Natural killer cell (primary cell): ENCODE data around the gene E2F4. TPM values are rescaled to one million over a fixed set of nuclear protein-coding genes. Genes with fewer than 3 reads are reported as not detected.
A peak's percentile ranks its signal among the peaks of the same experiment; 100 is the strongest.

Experiments used
- ATAC-seq, 3 donors: fragments of 150-1000 bp in 2 of 3; fragments of 200-7000 bp in 1 of 3; cut with Tn5 transposase; 1 replicate in 1 of 3; 2 replicates in 2 of 3; pipeline ENCODE4 v1.10.0; 2021; ENCODE audit warnings: mild to moderate bottlenecking in 2 of 3, moderate library complexity in 2 of 3
- DNase-seq, 2 donors: peaks; one replicate each; pipeline versions ENCODE4 v3.0.0 to v3.0.0-alpha.2; 2013 to 2021; ENCODE audit warnings: mixed read lengths in 1 of 2
- H3K27ac ChIP-seq: one replicate; pipeline ENCODE4 v1.5.1; 2013; ENCODE audit warnings: mild to moderate bottlenecking, low read length
- H3K27me3 ChIP-seq: one replicate; pipeline ENCODE4 v1.6.1; 2013; ENCODE audit warnings: low read length; ENCODE audit not compliant: control insufficient read depth, insufficient read depth
- H3K36me3 ChIP-seq: one replicate; pipeline ENCODE4 v1.6.1; 2013; ENCODE audit warnings: low read length; ENCODE audit not compliant: control insufficient read depth, insufficient read depth
- H3K4me1 ChIP-seq: one replicate; pipeline ENCODE4 v1.6.1; 2013; ENCODE audit warnings: low read length; ENCODE audit not compliant: control insufficient read depth, insufficient read depth
- H3K4me3 ChIP-seq: one replicate; pipeline ENCODE4 v1.5.1; 2013; ENCODE audit warnings: low read length
- H3K9me3 ChIP-seq: one replicate; pipeline ENCODE4 v1.6.1; 2013; ENCODE audit warnings: low read length; ENCODE audit not compliant: control insufficient read depth, insufficient read depth
- H3K27ac Mint-ChIP-seq, 2 donors: one replicate each; pipeline ENCODE4 v1.8.0; 2022; ENCODE audit warnings: mild to moderate bottlenecking in 2 of 2, mixed read lengths in 2 of 2, moderate library complexity in 1 of 2
- H3K27me3 Mint-ChIP-seq, 2 donors: one replicate each; pipeline ENCODE4 v1.8.0; 2022; ENCODE audit warnings: low read depth in 2 of 2, mixed read lengths in 2 of 2
- H3K36me3 Mint-ChIP-seq: one replicate; pipeline ENCODE4 v1.8.0; 2022; ENCODE audit warnings: mixed read lengths
- H3K4me1 Mint-ChIP-seq, 2 donors: one replicate each; pipeline ENCODE4 v1.8.0; 2022; ENCODE audit warnings: mixed read lengths in 2 of 2
- H3K4me3 Mint-ChIP-seq: one replicate; pipeline ENCODE4 v1.8.0; 2022; ENCODE audit warnings: mild to moderate bottlenecking, moderate library complexity, mixed read lengths
- H3K9me3 Mint-ChIP-seq, 2 donors: one replicate each; pipeline ENCODE4 v1.8.0; 2022; ENCODE audit warnings: mixed read lengths in 2 of 2
- CTCF ChIP-seq: fragments of 200-600 bp; IDR thresholded peaks from one replicate; pipeline ENCODE4 v1.8.0; 2022; ENCODE audit warnings: antibody characterized with exemption
- WGBS: methylation state at CpG from one replicate; pipeline ENCODE4 v1.1.7; 2013; ENCODE audit warnings: missing lambda C conversion rate; ENCODE audit not compliant: insufficient coverage; 5-methylcytosine and 5-hydroxymethylcytosine counted together
- intact Hi-C: fragments of 100-400 bp; cut with micrococcal nuclease; formaldehyde crosslinking; loops from one replicate; pipeline ENCODE4 v1.14.2; 2022
- total RNA-seq, 4 donors: library from RNA; stranded (reverse); fragments of 120-200 nt in 1 of 4; gene quantifications; one replicate each; pipeline versions ENCODE4 v1.2.3 to v1.2.4, GENCODE V29; 2013 to 2022

E2F4 gene
- total RNA-seq, 3 donors from 2014 or later (not counting 1 experiment from before 2014, with no cell fraction given): 57.6 to 91.7 (median 74.5) TPM

GRCh38 chr16:67247192-67248072 lies 55.5 kb downstream of the E2F4 start, which contains the start of gene FHOD1:
Gene FHOD1 (minus strand): TSS chr16:67247481. CDS start chr16:67247410, 71 bp downstream.
- H3K27me3 Mint-ChIP-seq: peaks cover 18 to 31% of the 10 kb centered on the region in 2 donors
- H3K4me1 Mint-ChIP-seq: peaks cover 30 to 56% of the 10 kb centered on the region in 2 donors
- H3K9me3 Mint-ChIP-seq: no peaks in the 10 kb centered on the region
- Histone ChIP-seq H3K36me3 (no peaks in the 10 kb centered on the region), H3K27me3 (peaks cover 17% of the 10 kb centered on the region), H3K9me3 (no peaks in the 10 kb centered on the region), H3K27ac (peak within 1 kb of the TSS; percentile 60), H3K4me3 (peak within 1 kb of the TSS; percentile 65), H3K4me1 (peaks cover 54% of the 10 kb centered on the region)
- intact Hi-C loops: loop anchor here (1.0 to 2.0 kb wide), 2 partner anchors 20 to 65 kb away; partner anchors contain the start of genes MATCAP1 and TMEM208
- under 1% methylated on average over 60 of the region's 60 CpGs for WGBS
- H3K27ac Mint-ChIP-seq: peak within 1 kb of the TSS; percentile 92 to 98
- DNase-seq: peak; percentile 95 to 99
- TF ChIP-seq CTCF: no peak
- no peaks in the 10 kb centered on the region for H3K36me3 Mint-ChIP-seq
- peak; percentile 73 to 91 (median 82) for ATAC-seq
- H3K4me3 Mint-ChIP-seq: peak within 1 kb of the TSS; percentile 96

GRCh38 chr16:67248073-67248400 lies 56.1 kb downstream of the E2F4 start:
- Mint-ChIP-seq H3K4me3 (peak overlapping the region; percentile 96), H3K4me1 (peaks cover 26 to 52% of the 10 kb centered on the region in 2 donors), H3K9me3 (no peaks in the 10 kb centered on the region), H3K36me3 (no peaks in the 10 kb centered on the region), H3K27ac (peak overlapping the region; percentile 92 to 98), H3K27me3 (peaks cover 18 to 35% of the 10 kb centered on the region in 2 donors)
- Histone ChIP-seq H3K9me3 (no peaks in the 10 kb centered on the region), H3K4me1 (peaks cover 52% of the 10 kb centered on the region), H3K27ac (peak overlapping the region; percentile 60), H3K4me3 (peak overlapping the region; percentile 65), H3K36me3 (no peaks in the 10 kb centered on the region), H3K27me3 (peaks cover 17% of the 10 kb centered on the region)
- intact Hi-C loops: no loop called here
- WGBS: 12% methylated on average over 7 of the region's 7 CpGs
- no peak for ATAC-seq
- DNase-seq: peak in 1 of 2 donors; percentile 35
- TF ChIP-seq CTCF: no peak

Other genes starting within 250 kb of the E2F4 start
- under 1 TPM; 0.19 to 0.95 (median 0.27) TPM for gene CES3, start 230.9 kb upstream of the E2F4 start, total RNA-seq
- 1 to 10 TPM; 7.5 to 9.0 (median 8.8) TPM for gene CES4A, start 203.6 kb upstream of the E2F4 start, total RNA-seq
- gene CBFB, start 163.0 kb upstream of the E2F4 start, total RNA-seq: 100 to 1,000 TPM in 1 of 3 donors, 10 to 100 TPM in 2; 96.1 to 102 (median 97.2) TPM
- gene PHAF1, start 82.2 kb upstream of the E2F4 start, total RNA-seq: 10 to 100 TPM; 17.0 to 22.4 (median 22.0) TPM
- gene B3GNT9, start 41.2 kb upstream of the E2F4 start, total RNA-seq: 1 to 10 TPM in 2 of 3 donors, under 1 TPM in 1; 0.80 to 1.3 (median 1.0) TPM
- 10 to 100 TPM; 15.2 to 27.5 (median 26.8) TPM for gene TRADD, start 32.2 kb upstream of the E2F4 start, total RNA-seq
- gene FBXL8, start 32.2 kb upstream of the E2F4 start, total RNA-seq: 1 to 10 TPM; 5.2 to 8.3 (median 6.3) TPM
- gene HSF4, start 27.4 kb upstream of the E2F4 start, total RNA-seq: 1 to 10 TPM; 6.9 to 8.3 (median 7.3) TPM
- 1 to 10 TPM in 2 of 3 donors, under 1 TPM in 1; 0.88 to 1.3 (median 1.3) TPM for gene NOL3, start 21.6 kb upstream of the E2F4 start, total RNA-seq
- gene MATCAP1, start 8.2 kb upstream of the E2F4 start, total RNA-seq: 10 to 100 TPM in 2 of 3 donors, 1 to 10 TPM in 1; 7.2 to 12.6 (median 10.9) TPM
- gene EXOC3L1, start 2.0 kb upstream of the E2F4 start, total RNA-seq: not detected
- gene ELMO3, start 7.0 kb downstream of the E2F4 start, total RNA-seq: 1 to 10 TPM; 1.9 to 3.3 (median 2.3) TPM
- gene TMEM208, start 35.0 kb downstream of the E2F4 start, total RNA-seq: 10 to 100 TPM; 34.5 to 39.2 (median 36.7) TPM
- gene FHOD1, start 55.3 kb downstream of the E2F4 start, total RNA-seq: 10 to 100 TPM; 79.3 to 96.8 (median 89.2) TPM
- gene SLC9A5, start 56.8 kb downstream of the E2F4 start, total RNA-seq: 1 to 10 TPM; 1.2 to 2.6 (median 1.6) TPM
- 10 to 100 TPM in 1 of 3 donors, 1 to 10 TPM in 2; 6.8 to 14.7 (median 8.5) TPM for gene PLEKHG4, start 87.4 kb downstream of the E2F4 start, total RNA-seq
- gene KCTD19, start 134.6 kb downstream of the E2F4 start, total RNA-seq: not detected
- gene LRRC36, start 134.7 kb downstream of the E2F4 start, total RNA-seq: not detected
- gene TPPP3, start 201.3 kb downstream of the E2F4 start, total RNA-seq: 1 to 10 TPM in 2 of 3 donors, under 1 TPM in 1; 0.66 to 3.0 (median 1.4) TPM
- gene ZDHHC1, start 224.3 kb downstream of the E2F4 start, total RNA-seq: 1 to 10 TPM in 2 of 3 donors, under 1 TPM in 1; 0.88 to 2.5 (median 1.8) TPM
- gene HSD11B2, start 239.0 kb downstream of the E2F4 start, total RNA-seq: not detected